Hematopoietic multipotent progenitor cell (in vitro differentiated cells): ENCODE measurements around the gene RC3H1. TPM values are rescaled to one million over a fixed set of nuclear protein-coding genes. Genes with fewer than 3 reads are reported as not detected.
"Not testable (repeated sequence)": the region's sequence is repeated elsewhere in the genome, so short reads cannot be mapped to it uniquely, and the experiment has no call there.

Experiments used
- DNase-seq, 3 donors: peaks; one replicate each; pipeline ENCODE4 v3.0.0-alpha.2; 2011 to 2015; ENCODE audit warnings: low read depth in 2 of 3, low spot score in 2 of 3
- total RNA-seq: library from RNA; depleted of rRNA; stranded (reverse); fragments of >200 nt; gene quantifications from one replicate; pipeline ENCODE4 v1.2.3, GENCODE V29; 2012

The RC3H1 gene
- total RNA-seq, 1 donor = 28.0 TPM

DNA sequence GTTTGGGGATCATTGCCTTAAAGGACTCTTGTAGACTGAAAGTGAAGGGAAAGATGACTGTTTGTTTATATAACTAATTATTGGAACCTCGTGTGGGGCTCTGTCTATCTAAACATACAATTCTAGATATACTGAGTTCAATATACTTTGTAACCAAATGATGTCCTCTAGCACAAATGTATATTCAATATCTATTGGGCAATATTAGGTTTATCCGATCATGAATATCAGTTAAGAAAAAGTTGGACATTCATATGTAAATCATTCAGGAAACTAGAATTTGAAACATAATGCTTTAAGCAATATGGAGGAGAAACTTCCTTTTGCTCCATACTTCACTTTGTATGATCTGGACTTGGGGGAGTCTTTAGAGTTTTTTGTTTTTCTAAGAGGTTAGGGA is 8.9 kb upstream of the RC3H1 start:
- no peak for DNase-seq

DNA sequence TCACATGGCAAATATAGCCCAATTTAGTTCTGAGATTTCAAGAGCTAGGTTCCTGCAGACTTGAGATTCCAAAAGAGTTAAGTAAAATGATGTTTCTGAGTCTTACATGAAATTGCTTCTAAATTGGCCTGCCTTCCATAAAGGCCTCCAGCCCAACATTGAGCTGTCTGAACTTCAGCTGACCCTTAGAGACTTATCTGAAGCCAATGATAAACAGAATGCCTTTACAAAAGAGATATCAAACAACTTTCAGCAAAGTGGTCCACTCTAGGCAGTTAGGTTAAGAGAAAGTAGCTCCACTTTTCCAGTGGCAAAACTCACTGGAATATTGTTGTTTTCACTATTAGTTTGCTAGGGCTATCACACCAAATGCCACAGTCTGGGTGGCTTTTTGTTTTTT is 6.3 kb upstream of the RC3H1 start:
- no peak for DNase-seq

DNA sequence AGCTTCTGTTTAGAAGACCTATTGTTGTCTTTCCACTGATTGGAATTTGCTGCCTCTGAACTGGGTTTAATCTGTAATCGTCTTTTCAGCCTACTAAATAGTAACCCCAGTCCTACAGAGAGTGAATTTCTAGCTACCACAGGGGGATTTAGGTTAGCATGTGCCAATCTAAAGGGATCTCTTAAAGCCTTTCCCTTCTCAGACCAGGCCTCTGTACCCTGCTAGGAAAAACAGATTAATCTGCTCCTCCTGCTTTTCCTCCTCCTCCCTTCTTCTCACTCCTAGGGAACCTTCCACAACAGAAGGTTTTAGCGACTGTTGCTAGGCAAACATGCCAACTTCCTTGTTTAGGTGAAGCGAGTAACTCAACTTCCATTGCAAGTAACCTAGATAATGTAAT is 1.3 kb upstream of the RC3H1 start:
- DNase-seq = peak in 2 of 3 donors; percentile 42 to 68

DNA sequence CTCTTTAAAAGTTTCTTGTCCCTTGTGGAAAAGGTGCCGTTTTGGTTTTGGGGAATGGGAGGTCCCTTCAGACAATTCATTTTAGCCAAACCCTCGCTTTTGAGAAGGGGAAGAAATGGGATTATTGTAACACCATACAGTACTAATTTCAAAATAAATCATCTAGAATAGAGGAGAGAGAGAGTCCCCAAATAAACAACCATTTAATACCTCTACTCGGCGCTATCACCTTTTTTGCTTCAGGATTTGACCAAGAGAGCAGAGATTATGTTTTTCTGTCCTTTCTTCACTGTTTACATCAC is 770 bp upstream of the RC3H1 start:
- no peak for DNase-seq

GRCh38 chr1:174021591-174022079 is 522 bp downstream of the RC3H1 start:
- peak; percentile 13 to 53 (median 36) for DNase-seq

DNA sequence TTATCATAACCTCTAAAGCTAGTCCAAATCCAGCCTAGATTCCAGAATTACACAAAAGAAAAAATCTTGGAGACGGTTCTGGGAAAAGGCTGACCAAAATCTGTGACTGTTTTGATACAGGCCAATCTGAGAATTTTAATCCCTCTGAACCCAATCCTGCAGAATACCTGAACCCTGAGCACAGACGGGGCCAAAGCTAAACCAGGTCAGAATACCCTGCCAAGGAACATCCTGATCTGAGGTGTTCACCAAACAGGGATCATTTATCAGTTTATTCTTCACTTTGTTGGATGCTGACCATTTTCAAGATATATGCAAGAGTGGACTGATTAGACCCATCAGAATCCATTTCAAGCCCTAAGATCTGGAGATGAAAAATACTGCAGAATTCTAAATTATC is 3.6 kb downstream of the RC3H1 start:
- DNase-seq = no peak

- no peak for DNase-seq
Measured at GRCh38 chr1:174017231-174017970, 4.8 kb downstream of the RC3H1 start.

- no peak for DNase-seq
Measured at GRCh38 chr1:174013864-174014418, 8.2 kb downstream of the RC3H1 start.

- DNase-seq = peak in 2 of 3 donors; percentile 12 to 35
Measured at GRCh38 chr1:174008979-174009378, 13.2 kb downstream of the RC3H1 start.

GRCh38 chr1:174008269-174008668 is 13.9 kb downstream of the RC3H1 start:
- DNase-seq = no peak

GRCh38 chr1:174007851-174008250 is 14.3 kb downstream of the RC3H1 start:
- DNase-seq = no peak

GRCh38 chr1:174005032-174005431 is 17.1 kb downstream of the RC3H1 start:
- DNase-seq = peak in 1 of 3 donors; percentile 46

GRCh38 chr1:174003867-174004266 is 18.3 kb downstream of the RC3H1 start:
- no peak for DNase-seq

DNA sequence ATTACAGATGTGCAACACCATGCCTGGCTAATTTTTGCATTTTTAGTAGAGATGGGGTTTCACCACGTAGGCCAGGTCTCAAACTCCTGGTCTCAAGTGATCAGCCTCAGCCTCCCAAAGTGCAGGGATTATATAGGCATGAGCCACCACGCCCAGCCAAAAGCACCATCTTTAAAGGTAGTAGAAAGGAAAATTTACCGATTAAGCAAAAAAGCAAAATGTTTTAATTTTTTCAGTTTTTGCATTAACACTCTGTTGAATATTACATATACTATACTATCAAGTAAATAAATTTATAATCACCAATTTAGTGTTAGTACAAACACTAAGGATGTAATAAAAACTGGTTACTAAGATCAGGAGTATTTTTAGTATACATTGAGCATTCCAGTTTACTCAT is 20.6 kb downstream of the RC3H1 start:
- no peak for DNase-seq

GRCh38 chr1:174000371-174000770 is 21.8 kb downstream of the RC3H1 start:
- DNase-seq = no peak

GRCh38 chr1:173997791-173998190 is 24.4 kb downstream of the RC3H1 start:
- DNase-seq = no peak

- DNase-seq = no peak
Measured at GRCh38 chr1:173996995-173997394, 25.2 kb downstream of the RC3H1 start.

DNA sequence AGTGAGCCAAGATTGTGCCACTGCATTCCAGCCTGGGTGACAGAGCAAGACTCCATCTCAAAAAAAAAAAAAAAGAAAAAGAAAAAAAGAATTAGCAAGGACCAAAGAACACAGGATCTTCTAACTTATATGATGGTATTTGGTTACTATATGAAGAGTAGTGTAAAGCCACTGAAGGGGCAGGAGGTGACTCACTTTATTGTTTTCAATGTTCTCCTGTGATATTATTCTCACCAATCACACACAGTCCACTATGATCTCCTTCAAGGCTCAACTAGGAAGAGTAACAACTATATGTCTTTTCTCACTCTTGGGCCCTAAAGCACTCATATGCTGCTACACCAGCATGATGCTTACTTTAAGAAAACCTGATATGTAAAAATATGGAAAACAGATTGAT is 26.7 kb downstream of the RC3H1 start:
- DNase-seq = no peak

DNA sequence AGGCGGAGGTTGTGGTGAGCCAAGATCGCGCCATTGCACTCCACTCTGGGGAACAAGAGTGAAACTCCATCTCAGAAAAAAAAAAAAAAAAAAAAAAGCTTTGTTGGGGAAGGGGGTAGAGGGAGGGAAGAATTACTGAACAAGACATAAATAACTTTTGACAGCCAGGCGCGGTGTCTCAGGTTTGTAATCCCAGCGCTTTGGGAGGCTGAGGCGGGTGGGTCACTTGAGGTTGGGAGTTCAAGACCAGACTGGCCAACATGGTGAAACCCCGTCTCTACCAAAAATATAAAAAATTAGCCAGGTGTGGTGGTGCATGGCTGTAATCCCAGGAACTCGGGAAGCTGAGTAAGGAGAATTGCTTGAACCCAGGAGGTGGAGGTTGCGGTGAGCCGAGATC is 28.2 kb downstream of the RC3H1 start:
- DNase-seq = not testable (repeated sequence)

GRCh38 chr1:173988068-173988467 is 34.1 kb downstream of the RC3H1 start:
- DNase-seq = no peak

DNA sequence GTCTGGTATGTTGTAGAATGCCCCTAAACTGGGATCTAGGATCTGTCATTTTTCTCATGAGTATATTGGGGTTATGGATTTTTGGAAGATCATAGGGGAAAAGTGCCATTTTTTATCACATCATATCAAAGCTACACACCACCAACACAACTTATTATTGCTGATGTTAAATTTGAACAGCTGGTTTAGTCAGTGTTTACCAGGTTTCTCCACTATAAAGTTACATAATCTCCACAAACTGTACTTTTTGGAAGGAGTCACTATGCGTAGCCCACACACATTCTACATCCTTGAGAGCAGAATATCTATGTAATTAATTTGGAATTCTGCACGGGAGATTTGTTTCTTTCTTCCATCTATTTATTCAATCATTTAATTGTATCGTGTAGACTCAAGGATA is 35.2 kb downstream of the RC3H1 start:
- DNase-seq = no peak

- DNase-seq = no peak
Measured at GRCh38 chr1:173970252-173970651, 51.9 kb downstream of the RC3H1 start.

DNA sequence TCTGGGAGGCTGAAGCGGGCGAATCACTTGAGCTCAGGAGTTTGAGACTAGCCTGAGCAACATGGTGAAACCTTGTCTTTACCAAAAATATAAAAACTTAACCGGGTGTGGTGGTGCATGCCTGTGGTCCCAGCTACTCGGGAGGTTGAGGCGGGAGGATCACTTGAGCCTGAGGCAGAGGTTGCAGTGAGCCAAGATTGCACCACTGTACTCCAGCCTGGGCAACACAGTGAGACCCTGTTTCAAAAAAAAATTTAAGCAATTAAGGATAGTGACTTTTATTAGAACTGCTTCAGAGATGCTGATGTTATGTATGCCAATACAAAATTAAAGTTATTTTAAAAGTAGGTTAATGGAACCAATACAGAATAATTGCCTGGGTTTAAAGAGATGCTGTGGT is 56.3 kb downstream of the RC3H1 start:
- not testable (repeated sequence) for DNase-seq
